PC-3 (cell line): ENCODE results near the gene C20orf141.

Experiments used
- EZH2phosphoT487 ChIP-seq: fragments of 300-600 bp; sonication (generic); IDR thresholded peaks from 2 replicates; pipeline ENCODE4 v1.6.1; 2018; ENCODE audit warnings: mild to moderate bottlenecking, antibody characterized with exemption, low read length, borderline replicate concordance
- TF ChIP-seq, protein P1 (sequence below): fragments of 300-600 bp; sonication (generic); conservative IDR thresholded peaks from 2 replicates; pipeline ENCODE4 v1.5.1; 2017; ENCODE audit warnings: antibody characterized with exemption, low read depth, mild to moderate bottlenecking, low read length

DNA sequence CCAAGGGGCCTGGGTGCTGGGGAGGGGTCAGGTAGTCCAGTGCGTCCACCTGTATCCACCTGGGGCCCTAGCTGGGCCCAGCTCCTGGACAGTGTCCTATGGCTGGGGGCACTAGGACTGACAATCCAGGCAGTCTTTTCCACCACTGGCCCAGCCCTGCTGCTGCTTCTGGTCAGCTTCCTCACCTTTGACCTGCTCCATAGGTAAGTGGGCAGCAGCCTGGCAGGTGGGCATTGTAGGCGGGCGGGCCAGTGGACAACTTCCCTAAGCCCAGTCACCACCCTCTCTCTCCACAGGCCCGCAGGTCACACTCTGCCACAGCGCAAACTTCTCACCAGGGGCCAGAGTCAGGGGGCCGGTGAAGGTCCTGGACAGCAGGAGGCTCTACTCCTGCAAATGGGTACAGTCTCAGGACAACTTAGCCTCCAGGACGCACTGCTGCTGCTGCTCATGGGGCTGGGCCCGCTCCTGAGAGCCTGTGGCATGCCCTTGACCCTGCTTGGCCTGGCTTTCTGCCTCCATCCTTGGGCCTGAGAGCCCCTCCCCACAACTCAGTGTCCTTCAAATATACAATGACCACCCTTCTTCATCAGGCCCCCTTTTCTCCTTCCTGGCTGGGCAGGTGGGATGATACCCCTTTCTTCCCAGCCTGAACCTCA lies 584 bp downstream of the C20orf141 start:
- TF ChIP-seq, protein P1, sequence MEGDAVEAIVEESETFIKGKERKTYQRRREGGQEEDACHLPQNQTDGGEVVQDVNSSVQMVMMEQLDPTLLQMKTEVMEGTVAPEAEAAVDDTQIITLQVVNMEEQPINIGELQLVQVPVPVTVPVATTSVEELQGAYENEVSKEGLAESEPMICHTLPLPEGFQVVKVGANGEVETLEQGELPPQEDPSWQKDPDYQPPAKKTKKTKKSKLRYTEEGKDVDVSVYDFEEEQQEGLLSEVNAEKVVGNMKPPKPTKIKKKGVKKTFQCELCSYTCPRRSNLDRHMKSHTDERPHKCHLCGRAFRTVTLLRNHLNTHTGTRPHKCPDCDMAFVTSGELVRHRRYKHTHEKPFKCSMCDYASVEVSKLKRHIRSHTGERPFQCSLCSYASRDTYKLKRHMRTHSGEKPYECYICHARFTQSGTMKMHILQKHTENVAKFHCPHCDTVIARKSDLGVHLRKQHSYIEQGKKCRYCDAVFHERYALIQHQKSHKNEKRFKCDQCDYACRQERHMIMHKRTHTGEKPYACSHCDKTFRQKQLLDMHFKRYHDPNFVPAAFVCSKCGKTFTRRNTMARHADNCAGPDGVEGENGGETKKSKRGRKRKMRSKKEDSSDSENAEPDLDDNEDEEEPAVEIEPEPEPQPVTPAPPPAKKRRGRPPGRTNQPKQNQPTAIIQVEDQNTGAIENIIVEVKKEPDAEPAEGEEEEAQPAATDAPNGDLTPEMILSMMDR = no peak
- no peak for TF ChIP-seq EZH2phosphoT487
